ENCODE data around the gene KCTD5.

- TF ChIP-seq, protein P1, sequence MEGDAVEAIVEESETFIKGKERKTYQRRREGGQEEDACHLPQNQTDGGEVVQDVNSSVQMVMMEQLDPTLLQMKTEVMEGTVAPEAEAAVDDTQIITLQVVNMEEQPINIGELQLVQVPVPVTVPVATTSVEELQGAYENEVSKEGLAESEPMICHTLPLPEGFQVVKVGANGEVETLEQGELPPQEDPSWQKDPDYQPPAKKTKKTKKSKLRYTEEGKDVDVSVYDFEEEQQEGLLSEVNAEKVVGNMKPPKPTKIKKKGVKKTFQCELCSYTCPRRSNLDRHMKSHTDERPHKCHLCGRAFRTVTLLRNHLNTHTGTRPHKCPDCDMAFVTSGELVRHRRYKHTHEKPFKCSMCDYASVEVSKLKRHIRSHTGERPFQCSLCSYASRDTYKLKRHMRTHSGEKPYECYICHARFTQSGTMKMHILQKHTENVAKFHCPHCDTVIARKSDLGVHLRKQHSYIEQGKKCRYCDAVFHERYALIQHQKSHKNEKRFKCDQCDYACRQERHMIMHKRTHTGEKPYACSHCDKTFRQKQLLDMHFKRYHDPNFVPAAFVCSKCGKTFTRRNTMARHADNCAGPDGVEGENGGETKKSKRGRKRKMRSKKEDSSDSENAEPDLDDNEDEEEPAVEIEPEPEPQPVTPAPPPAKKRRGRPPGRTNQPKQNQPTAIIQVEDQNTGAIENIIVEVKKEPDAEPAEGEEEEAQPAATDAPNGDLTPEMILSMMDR (IDR thresholded peaks at IDR 0.05; ENCODE audit: insufficient read depth, low read depth, low read length) = no peak
- TF ChIP-seq EZH2 (IDR thresholded peaks at IDR 0.05; ENCODE audit: insufficient read depth, low read length) = no peak
Observed at GRCh38 chr16:2716948-2717347, 34.6 kb downstream of the KCTD5 start.
